HepG2 (cell line): ENCODE data around the gene LAPTM4A. TPM values are rescaled to one million over a fixed set of nuclear protein-coding genes. Genes with fewer than 3 reads are reported as not detected.

Experiments
- ELF1 ChIP-seq: sonication (generic); formaldehyde crosslinking; IDR thresholded peaks from 2 replicates; pipeline ENCODE4 v1.4.0; 2020; ENCODE audit warnings: missing genetic modification reagents
- FOXM1 ChIP-seq: sonication (generic); formaldehyde crosslinking; IDR thresholded peaks from 2 replicates; pipeline ENCODE4 v1.5.0; 2020; ENCODE audit warnings: missing genetic modification reagents
- ISL2 ChIP-seq: sonication (generic); formaldehyde crosslinking; IDR thresholded peaks from 2 replicates; pipeline ENCODE4 v1.5.0; 2020; ENCODE audit warnings: missing genetic modification reagents
- KAT7 ChIP-seq: IDR thresholded peaks from 2 replicates; pipeline ENCODE4 v1.6.1; 2018; ENCODE audit warnings: borderline replicate concordance, missing compliant biosample characterization
- KDM2A ChIP-seq: sonication (generic); formaldehyde crosslinking; IDR thresholded peaks from 2 replicates; pipeline ENCODE4 v1.4.0; 2020; ENCODE audit warnings: low read depth, missing genetic modification reagents, borderline replicate concordance
- MEIS2 ChIP-seq: sonication (generic); formaldehyde crosslinking; IDR thresholded peaks from 2 replicates; pipeline ENCODE4 v1.9.0; 2021; ENCODE audit warnings: mild to moderate bottlenecking, missing genetic modification reagents
- PRMT3 ChIP-seq: sonication (generic); formaldehyde crosslinking; IDR thresholded peaks from 2 replicates; pipeline ENCODE4 v1.8.1; 2022; ENCODE audit warnings: low read depth, mild to moderate bottlenecking, moderate library complexity, missing genetic modification reagents, borderline replicate concordance
- SMAD1 ChIP-seq: sonication (generic); formaldehyde crosslinking; IDR thresholded peaks from 2 replicates; pipeline ENCODE4 v1.4.0; 2020; ENCODE audit warnings: missing genetic modification reagents, low read depth, mild to moderate bottlenecking, borderline replicate concordance
- SOX6 ChIP-seq, 2 experiments: fragments of 450-650 bp in 1 of 2; sonication (generic) in 1 of 2; formaldehyde crosslinking in 1 of 2; IDR thresholded peaks; 2 replicates each; pipeline versions ENCODE4 v1.4.0 to v1.6.1; 2017 to 2020; ENCODE audit warnings: antibody characterized with exemption in 1 of 2, mild to moderate bottlenecking in 1 of 2, missing genetic modification reagents in 1 of 2
- TAF15 ChIP-seq: fragments of 200-400 bp; formaldehyde crosslinking; IDR thresholded peaks from one replicate; pipeline ENCODE4 v1.6.1; 2018; ENCODE audit warnings: mild to moderate bottlenecking, low read depth, low read length; ENCODE audit not compliant: poor library complexity, severe bottlenecking
- TBP ChIP-seq: sonication (generic); formaldehyde crosslinking; IDR thresholded peaks from 2 replicates; pipeline ENCODE4 v1.5.0; 2020; ENCODE audit warnings: missing genetic modification reagents
- TEF ChIP-seq: sonication (generic); formaldehyde crosslinking; IDR thresholded peaks from 2 replicates; pipeline ENCODE4 v1.5.0; 2020; ENCODE audit warnings: missing genetic modification reagents
- ZBTB1 ChIP-seq: sonication (generic); formaldehyde crosslinking; IDR thresholded peaks from 2 replicates; pipeline ENCODE4 v1.4.0; 2020; ENCODE audit warnings: missing genetic modification reagents, borderline replicate concordance
- ZFP36L2 ChIP-seq: sonication (generic); formaldehyde crosslinking; IDR thresholded peaks from 2 replicates; pipeline ENCODE4 v1.4.0; 2020; ENCODE audit warnings: missing genetic modification reagents
- ZNF225 ChIP-seq: sonication (generic); formaldehyde crosslinking; IDR thresholded peaks from 2 replicates; pipeline ENCODE4 v1.4.0; 2020; ENCODE audit warnings: mild to moderate bottlenecking, missing genetic modification reagents
- ZNF230 ChIP-seq: sonication (generic); formaldehyde crosslinking; IDR thresholded peaks from 2 replicates; pipeline ENCODE4 v1.4.0; 2020; ENCODE audit warnings: mild to moderate bottlenecking, missing genetic modification reagents
- ZNF264 ChIP-seq: sonication (generic); formaldehyde crosslinking; IDR thresholded peaks from 2 replicates; pipeline ENCODE4 v1.4.0; 2020; ENCODE audit warnings: missing genetic modification reagents
- ZNF350 ChIP-seq: sonication (generic); formaldehyde crosslinking; IDR thresholded peaks from 2 replicates; pipeline ENCODE4 v1.4.0; 2020; ENCODE audit warnings: mild to moderate bottlenecking, low read depth, missing genetic modification reagents, borderline replicate concordance
- ZNF382 ChIP-seq: sonication (generic); formaldehyde crosslinking; IDR thresholded peaks from 2 replicates; pipeline ENCODE4 v1.5.0; 2020; ENCODE audit warnings: missing genetic modification reagents, mild to moderate bottlenecking, borderline replicate concordance
- ZNF432 ChIP-seq: sonication (generic); formaldehyde crosslinking; IDR thresholded peaks from 2 replicates; pipeline ENCODE4 v1.5.0; 2020; ENCODE audit warnings: missing genetic modification reagents, mild to moderate bottlenecking, borderline replicate concordance
- ZNF512 ChIP-seq: sonication (generic); formaldehyde crosslinking; IDR thresholded peaks from 2 replicates; pipeline ENCODE4 v1.4.0; 2020; ENCODE audit warnings: mild to moderate bottlenecking, missing genetic modification reagents
- ZNF589 ChIP-seq: sonication (generic); formaldehyde crosslinking; conservative IDR thresholded peaks from 2 replicates; pipeline ENCODE4 v1.8.0; 2022; ENCODE audit warnings: mild to moderate bottlenecking, moderate library complexity, missing genetic modification reagents
- ZNF724P ChIP-seq: sonication (generic); formaldehyde crosslinking; IDR thresholded peaks from 2 replicates; pipeline ENCODE4 v1.8.0; 2022; ENCODE audit warnings: missing genetic modification reagents, borderline replicate concordance
- ZNF747 ChIP-seq: sonication (generic); formaldehyde crosslinking; IDR thresholded peaks from 2 replicates; pipeline ENCODE4 v1.8.1; 2023; ENCODE audit warnings: missing genetic modification reagents, mild to moderate bottlenecking, borderline replicate concordance
- ZNF775 ChIP-seq: sonication (generic); formaldehyde crosslinking; IDR thresholded peaks from 2 replicates; pipeline ENCODE4 v1.4.0; 2020; ENCODE audit warnings: missing genetic modification reagents, mild to moderate bottlenecking, moderate library complexity, borderline replicate concordance
- ZNF784 ChIP-seq: sonication (generic); formaldehyde crosslinking; IDR thresholded peaks from 2 replicates; pipeline ENCODE4 v1.5.1; 2020; ENCODE audit warnings: missing genetic modification reagents, mild to moderate bottlenecking, borderline replicate concordance
- polyA plus RNA-seq, 8 experiments: library from polyadenylated mRNA; depleted of rRNA in 3 of 8; stranded (reverse) in 7 of 8; unstranded in 1 of 8; fragments of >200 nt; fragmentation: Illumina TruSeq in 4 of 8; extraction: Trizol in 4 of 8; gene quantifications; 2 replicates each; pipeline versions ENCODE4 v1.2.1 to v1.2.3, GENCODE V29; 2011 to 2016; ENCODE audit warnings: low read depth in 4 of 8, missing spikeins in 1 of 8, mixed read lengths in 1 of 8; ENCODE audit not compliant: insufficient read depth in 1 of 8
- total RNA-seq, 5 experiments: library from RNA; depleted of rRNA; stranded (reverse); fragments of >200 nt; fragmentation: Illumina TruSeq; extraction: Trizol; gene quantifications; 2 replicates each; pipeline ENCODE4 v1.2.3, GENCODE V29; 2016; ENCODE audit warnings: low read depth in 1 of 5

Gene LAPTM4A
- total and polyA plus RNA-seq, 2 of the 13 experiments (the other 11 are each of a cell fraction or from before 2014, with no cell fraction given), result 116 to 558 TPM

GRCh38 chr2:20097889-20098714 lies 46.7 kb upstream of the LAPTM4A start (continued):
- TF ChIP-seq ZNF512 (no peak), TAF15 (no peak), ZNF230 (CRISPR knock-in tag) (no peak), SOX6 (IDR thresholded peaks at IDR 0.05) (no peak), SOX6 (CRISPR knock-in tag; IDR thresholded peaks at IDR 0.05) (no peak), ZNF775 (CRISPR knock-in tag) (no peak), ELF1 (no peak), ZNF350 (no peak), PRMT3 (CRISPR knock-in tag) (no peak), ZNF747 (CRISPR knock-in tag) (peak; percentile 9; the same call in 1 of the 2 replicates), ZNF225 (0 out of 2 replicates have a peak, but pooled peaks have one; percentile 15), ZFP36L2 (0 out of 2 replicates have a peak, but pooled peaks have one; percentile 23), ZBTB1 (CRISPR knock-in tag) (no peak), FOXM1 (CRISPR knock-in tag) (no peak), MEIS2 (CRISPR knock-in tag) (peak; percentile 53; the same call in 1 of the 2 replicates), ZNF784 (no peak), KDM2A (CRISPR knock-in tag) (peak; percentile 78), TEF (CRISPR knock-in tag) (no peak), ZNF382 (CRISPR knock-in tag) (no peak), ISL2 (0 out of 2 replicates have a peak, but pooled peaks have one; percentile 33), ZNF264 (CRISPR knock-in tag) (no peak), SMAD1 (CRISPR knock-in tag) (no peak), TBP (CRISPR knock-in tag) (no peak), KAT7 (CRISPR knock-in tag) (peak; percentile 74; the same call in 1 of the 2 replicates), ZNF432 (CRISPR knock-in tag) (no peak), ZNF724P (CRISPR knock-in tag) (no peak), ZNF589 (CRISPR knock-in tag) (no peak)
